ENCODE results near the gene CFAP100. TPM values are rescaled to one million over a fixed set of nuclear protein-coding genes. Genes with fewer than 3 reads are reported as not detected.

CFAP100 gene
- total and polyA plus RNA-seq, 9 of the 15 experiments (the other 6 are each of a cell fraction or from before 2014, with no cell fraction given) = not detected

DNA sequence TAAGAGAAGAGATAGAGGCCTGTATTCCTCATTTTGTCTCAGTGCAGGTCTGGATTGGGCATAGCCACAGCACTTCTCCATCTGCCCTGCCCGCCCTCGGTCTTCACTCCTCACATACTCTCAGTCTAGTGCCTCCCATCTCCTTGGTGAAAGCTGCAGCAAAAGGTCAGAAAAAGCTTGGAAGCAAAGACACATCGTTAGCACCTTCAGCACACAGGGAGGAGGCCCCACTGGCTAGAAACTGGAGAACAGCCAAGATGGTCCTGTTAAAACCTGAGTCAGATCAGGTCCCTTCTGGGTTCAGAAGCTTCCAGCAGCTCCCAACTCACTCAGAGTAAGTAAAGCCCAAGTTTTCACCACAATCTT, 35.9 kb upstream of the CFAP100 start (continued):
- TF ChIP-seq HDAC3 (IDR thresholded peaks at IDR 0.05; ENCODE audit: borderline replicate concordance, partially characterized antibody) (no peak), ZNF212 (CRISPR knock-in tag; IDR thresholded peaks at IDR 0.05) (no peak), ZSCAN32 (CRISPR knock-in tag; IDR thresholded peaks at IDR 0.05) (no peak), RAD51 (IDR thresholded peaks at IDR 0.05; ENCODE audit: borderline replicate concordance, low read depth) (no peak), DDX20 (tag; IDR thresholded peaks at IDR 0.05; ENCODE audit: low read depth) (no peak), CBX8 (IDR thresholded peaks at IDR 0.05; ENCODE audit: borderline replicate concordance, extremely low read depth, low read depth, low read length, poor library complexity, severe bottlenecking) (no peak), MYNN (IDR thresholded peaks at IDR 0.05) (no peak), MYNN (CRISPR knock-in tag; IDR thresholded peaks at IDR 0.05) (no peak), ZNF830 (CRISPR knock-in tag; IDR thresholded peaks at IDR 0.05) (no peak)
- TF ChIP-seq, protein P1, sequence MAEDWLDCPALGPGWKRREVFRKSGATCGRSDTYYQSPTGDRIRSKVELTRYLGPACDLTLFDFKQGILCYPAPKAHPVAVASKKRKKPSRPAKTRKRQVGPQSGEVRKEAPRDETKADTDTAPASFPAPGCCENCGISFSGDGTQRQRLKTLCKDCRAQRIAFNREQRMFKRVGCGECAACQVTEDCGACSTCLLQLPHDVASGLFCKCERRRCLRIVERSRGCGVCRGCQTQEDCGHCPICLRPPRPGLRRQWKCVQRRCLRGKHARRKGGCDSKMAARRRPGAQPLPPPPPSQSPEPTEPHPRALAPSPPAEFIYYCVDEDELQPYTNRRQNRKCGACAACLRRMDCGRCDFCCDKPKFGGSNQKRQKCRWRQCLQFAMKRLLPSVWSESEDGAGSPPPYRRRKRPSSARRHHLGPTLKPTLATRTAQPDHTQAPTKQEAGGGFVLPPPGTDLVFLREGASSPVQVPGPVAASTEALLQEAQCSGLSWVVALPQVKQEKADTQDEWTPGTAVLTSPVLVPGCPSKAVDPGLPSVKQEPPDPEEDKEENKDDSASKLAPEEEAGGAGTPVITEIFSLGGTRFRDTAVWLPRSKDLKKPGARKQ (CRISPR knock-in tag; IDR thresholded peaks at IDR 0.05) = no peak
- TF ChIP-seq, protein P2, sequence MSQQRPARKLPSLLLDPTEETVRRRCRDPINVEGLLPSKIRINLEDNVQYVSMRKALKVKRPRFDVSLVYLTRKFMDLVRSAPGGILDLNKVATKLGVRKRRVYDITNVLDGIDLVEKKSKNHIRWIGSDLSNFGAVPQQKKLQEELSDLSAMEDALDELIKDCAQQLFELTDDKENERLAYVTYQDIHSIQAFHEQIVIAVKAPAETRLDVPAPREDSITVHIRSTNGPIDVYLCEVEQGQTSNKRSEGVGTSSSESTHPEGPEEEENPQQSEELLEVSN (IDR thresholded peaks at IDR 0.05; ENCODE audit: borderline replicate concordance in 1 of 2, extremely low read depth in 1 of 2, insufficient read depth in 1 of 2, insufficient read length in 1 of 2, low read depth in 1 of 2, low read length in 1 of 2, poor library complexity in 1 of 2, severe bottlenecking in 1 of 2) = no peak
- TF ChIP-seq, protein P3, sequence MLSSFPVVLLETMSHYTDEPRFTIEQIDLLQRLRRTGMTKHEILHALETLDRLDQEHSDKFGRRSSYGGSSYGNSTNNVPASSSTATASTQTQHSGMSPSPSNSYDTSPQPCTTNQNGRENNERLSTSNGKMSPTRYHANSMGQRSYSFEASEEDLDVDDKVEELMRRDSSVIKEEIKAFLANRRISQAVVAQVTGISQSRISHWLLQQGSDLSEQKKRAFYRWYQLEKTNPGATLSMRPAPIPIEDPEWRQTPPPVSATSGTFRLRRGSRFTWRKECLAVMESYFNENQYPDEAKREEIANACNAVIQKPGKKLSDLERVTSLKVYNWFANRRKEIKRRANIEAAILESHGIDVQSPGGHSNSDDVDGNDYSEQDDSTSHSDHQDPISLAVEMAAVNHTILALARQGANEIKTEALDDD (IDR thresholded peaks at IDR 0.05) = no peak

Data from K562 (cell line).